HG03354 (cell line): ENCODE measurements around the gene ABR.

Experiments used
- ATAC-seq: cut with Tn5 transposase; IDR thresholded peaks from one replicate; pipeline ENCODE4 v1.9.1; 2021; ENCODE audit warnings: mild to moderate bottlenecking; ENCODE audit not compliant: unreplicated experiment, poor library complexity, severe bottlenecking

The ABR gene

GRCh38 chr17:1024076-1024475 is 155.7 kb downstream of the ABR start:
- ATAC-seq: no peak

- ATAC-seq: no peak
These were observed 157.3 kb downstream of the ABR start for GRCh38 chr17:1022278-1023024.

GRCh38 chr17:1021147-1021546 is 158.6 kb downstream of the ABR start:
- no peak for ATAC-seq

DNA sequence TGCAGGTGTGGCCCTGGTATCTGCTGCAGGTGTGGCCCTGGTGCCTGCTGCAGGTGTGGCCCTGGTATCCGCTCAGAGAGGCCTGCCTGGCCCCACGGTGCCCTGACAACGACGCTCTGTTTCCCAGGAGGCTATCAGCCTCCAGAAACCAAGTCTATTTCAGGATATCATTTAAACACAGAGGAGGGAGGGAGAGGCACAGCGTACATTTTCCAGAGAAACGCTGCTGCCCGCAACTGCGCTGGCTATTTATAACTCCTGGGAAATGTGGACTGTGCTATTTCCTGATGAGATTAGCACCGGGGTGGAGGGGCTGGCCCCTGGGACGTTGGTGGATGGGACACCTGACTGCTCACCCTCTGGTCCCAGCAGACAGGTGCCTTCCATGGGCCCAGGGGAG is 160.3 kb downstream of the ABR start:
- ATAC-seq: no peak

- no peak for ATAC-seq
These were observed 161.2 kb downstream of the ABR start for GRCh38 chr17:1018547-1018946.

DNA sequence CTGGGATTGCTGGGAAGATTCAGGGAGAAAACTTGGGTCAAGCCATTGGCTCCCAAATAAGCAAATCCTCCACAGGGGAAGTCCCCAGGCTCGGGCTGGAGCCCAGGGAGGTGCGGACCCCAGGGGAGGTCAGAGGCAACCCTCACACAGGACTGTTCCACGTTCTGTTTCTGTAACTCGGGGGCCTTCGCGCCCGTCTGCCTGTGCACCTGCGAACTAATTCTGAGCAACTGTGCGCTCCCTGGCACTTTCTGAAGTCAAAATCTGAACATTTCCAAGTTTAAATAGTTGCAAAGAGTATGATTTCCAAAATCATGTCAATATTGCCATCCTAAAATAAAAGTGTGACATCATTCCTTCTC is 166.1 kb downstream of the ABR start:
- no peak for ATAC-seq

DNA sequence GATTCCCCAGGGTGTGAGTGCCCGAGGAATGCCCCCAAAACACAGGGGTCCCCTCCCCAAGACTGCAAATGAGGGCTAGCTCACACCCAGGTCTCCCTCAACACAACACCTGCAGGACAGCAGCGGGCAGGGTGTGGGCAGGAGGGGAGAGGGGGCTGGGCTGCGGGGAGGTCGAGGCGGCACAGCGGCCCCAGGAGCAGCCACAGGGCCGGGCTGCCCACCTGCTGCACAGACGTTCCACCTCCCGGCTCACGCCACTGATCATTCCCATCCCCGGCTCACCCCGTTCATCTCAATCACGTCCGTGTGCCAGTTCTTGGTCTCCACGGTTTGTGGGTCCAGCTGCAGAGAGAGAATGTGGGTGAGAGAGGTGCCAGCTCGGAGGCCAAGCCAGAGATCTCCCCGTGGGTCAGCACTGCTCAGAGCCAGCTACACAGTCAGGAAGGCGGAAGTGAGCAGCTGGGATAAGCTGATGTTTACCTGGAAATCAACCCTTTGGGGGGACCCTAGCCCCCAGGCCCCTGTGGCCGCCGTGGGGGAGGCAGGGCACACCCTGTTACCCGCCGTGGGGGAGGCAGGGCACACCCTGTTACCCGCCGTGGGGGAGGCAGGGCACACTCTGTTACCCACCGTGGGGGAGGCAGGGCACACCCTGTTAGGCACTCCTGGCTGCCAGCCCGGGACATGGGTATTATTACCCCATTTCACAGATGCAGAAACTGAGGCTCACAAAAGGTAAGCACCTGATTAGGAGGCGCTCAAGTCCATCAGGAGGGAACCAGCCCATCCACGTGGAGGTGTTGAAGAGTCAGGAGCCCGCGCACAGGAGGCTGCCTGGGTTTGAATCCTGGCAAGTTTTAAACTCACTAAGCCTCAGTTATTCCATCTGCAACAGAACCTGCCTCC is 166.7 kb downstream of the ABR start:
- no peak for ATAC-seq

- ATAC-seq: no peak
These were observed 167.7 kb downstream of the ABR start for GRCh38 chr17:1011760-1012735.

DNA sequence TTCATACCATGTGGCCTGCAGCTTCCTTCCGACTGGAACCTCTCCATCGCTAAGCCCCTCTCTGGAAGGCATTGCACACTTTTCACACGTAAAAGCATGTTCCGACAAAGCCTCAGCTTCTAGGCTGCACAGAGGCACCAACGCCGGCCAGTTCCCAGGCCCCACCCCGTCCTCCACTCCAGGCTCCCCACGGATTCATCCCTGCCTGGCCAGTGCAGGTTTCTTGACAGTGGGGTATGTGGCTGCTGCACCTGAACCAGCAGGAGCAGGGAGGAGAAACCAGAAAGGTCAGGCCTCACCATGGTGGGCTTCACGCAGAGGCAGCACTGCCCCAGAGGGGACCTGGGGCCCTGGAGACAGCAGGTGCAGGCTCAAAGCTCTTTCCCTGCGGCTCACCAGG is 168.6 kb downstream of the ABR start:
- ATAC-seq: no peak

- no peak for ATAC-seq
These were observed 169.2 kb downstream of the ABR start for GRCh38 chr17:1010586-1010985.

DNA sequence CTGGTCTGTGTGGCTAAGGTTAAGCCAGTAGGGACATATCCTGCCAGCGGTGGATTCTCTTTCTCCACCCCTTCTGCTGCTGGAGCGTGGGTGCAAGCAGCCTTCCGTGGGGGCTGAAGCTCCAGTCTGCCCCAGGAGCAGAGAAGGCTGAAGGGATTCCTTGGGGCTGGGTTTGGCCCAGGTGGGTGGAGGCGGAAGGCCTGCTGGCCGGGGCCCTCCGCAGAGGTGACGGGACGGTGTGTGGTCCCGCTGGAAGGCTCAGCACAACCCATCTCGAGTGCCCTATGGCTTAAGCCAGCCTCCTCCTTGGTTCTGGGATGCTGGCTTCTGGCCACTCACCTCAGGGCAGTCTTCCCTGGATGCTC is 169.7 kb downstream of the ABR start:
- no peak for ATAC-seq

GRCh38 chr17:1009229-1010085 is 170.3 kb downstream of the ABR start:
- no peak for ATAC-seq

DNA sequence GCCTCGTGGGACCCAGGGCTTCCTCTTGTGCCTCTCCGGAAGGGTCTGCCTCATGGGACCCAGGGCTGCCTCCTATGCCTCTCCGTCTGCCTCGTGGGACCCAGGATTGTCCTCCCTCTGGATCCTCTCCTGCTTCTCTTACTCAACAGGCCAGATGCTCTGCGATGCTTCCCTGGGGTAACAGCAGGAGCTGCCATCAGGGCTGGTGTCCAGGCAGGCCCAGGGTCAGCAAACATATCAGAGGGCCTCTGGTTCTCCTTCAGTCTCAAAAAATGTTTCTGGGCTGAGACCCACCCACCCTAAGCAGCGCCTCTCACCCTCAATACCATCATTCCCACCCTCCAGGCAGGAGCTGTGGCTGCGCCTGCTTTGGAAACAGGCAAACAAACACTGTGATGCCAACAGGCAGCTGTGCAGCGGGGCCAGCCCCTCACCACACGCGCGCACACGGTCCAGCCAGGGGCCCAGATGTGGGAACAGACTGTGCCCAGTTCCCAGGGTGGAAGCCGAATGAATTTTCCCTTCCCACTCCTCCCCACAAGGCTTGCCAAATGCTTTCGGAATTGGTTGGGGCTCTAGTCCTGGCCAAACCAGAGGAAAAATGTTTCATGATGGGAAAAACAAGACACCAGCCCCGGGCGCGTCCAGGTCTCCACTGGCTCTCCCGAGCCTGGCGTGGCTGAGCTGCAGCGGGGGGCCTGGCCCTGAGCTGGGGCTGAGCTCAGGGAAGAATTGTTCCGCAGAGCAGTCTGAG is 171.6 kb downstream of the ABR start:
- no peak for ATAC-seq

GRCh38 chr17:1007310-1008007 is 172.3 kb downstream of the ABR start:
- ATAC-seq: no peak

DNA sequence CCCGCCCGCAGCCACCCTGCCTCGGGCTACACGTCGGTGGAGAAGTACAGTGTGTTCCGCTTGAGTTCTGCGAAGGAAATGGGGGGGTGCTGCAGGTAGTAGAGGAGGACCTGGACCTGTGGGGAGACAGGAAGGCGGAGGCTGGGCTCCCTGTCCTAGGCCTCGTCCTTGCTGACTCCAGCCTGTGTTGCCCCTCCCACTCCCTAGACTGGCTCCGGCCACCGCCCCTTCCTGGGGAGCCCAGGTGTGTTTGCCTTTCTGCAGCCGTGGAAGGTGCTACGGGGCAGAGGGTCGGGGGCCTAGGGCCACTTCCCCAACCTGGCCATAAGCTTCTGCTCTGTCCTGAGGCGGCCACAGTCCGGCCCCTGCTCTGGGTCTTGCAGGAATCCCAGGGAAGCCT is 173.7 kb downstream of the ABR start:
- no peak for ATAC-seq

- no peak for ATAC-seq
These were observed 174.3 kb downstream of the ABR start for GRCh38 chr17:1005361-1005946.

- ATAC-seq: no peak
These were observed 174.9 kb downstream of the ABR start for GRCh38 chr17:1004769-1005295.
